GM12874 (cell line): ENCODE measurements around the gene SAMD4A.

Experiments used
- CTCF ChIP-seq: IDR thresholded peaks from 2 replicates; pipeline ENCODE4 v1.5.1; 2011; ENCODE audit warnings: low read depth, mild to moderate bottlenecking, control low read depth, low read length, moderate library complexity; ENCODE audit not compliant: insufficient read depth

Gene SAMD4A

GRCh38 chr14:54665946-54666345 is 99.0 kb downstream of the SAMD4A start:
- TF ChIP-seq CTCF: no peak

GRCh38 chr14:54667026-54667744 is 100.3 kb downstream of the SAMD4A start:
- TF ChIP-seq CTCF: no peak

- no peak for TF ChIP-seq CTCF
These were observed 100.8 kb downstream of the SAMD4A start for GRCh38 chr14:54667764-54668163.

- TF ChIP-seq CTCF: no peak
These were observed 103.0 kb downstream of the SAMD4A start for GRCh38 chr14:54669721-54670561.

- TF ChIP-seq CTCF: no peak
These were observed 104.6 kb downstream of the SAMD4A start for GRCh38 chr14:54671537-54671936.

GRCh38 chr14:54672181-54672580 is 105.3 kb downstream of the SAMD4A start:
- TF ChIP-seq CTCF: no peak

- TF ChIP-seq CTCF: no peak
These were observed 105.8 kb downstream of the SAMD4A start for GRCh38 chr14:54672688-54673087.
